ENCODE measurements around the gene HNRNPA3. TPM values are rescaled to one million over a fixed set of nuclear protein-coding genes. Genes with fewer than 3 reads are reported as not detected.

Gene HNRNPA3
- total RNA-seq, 1 experiment from 2014 or later, result 328 TPM

DNA sequence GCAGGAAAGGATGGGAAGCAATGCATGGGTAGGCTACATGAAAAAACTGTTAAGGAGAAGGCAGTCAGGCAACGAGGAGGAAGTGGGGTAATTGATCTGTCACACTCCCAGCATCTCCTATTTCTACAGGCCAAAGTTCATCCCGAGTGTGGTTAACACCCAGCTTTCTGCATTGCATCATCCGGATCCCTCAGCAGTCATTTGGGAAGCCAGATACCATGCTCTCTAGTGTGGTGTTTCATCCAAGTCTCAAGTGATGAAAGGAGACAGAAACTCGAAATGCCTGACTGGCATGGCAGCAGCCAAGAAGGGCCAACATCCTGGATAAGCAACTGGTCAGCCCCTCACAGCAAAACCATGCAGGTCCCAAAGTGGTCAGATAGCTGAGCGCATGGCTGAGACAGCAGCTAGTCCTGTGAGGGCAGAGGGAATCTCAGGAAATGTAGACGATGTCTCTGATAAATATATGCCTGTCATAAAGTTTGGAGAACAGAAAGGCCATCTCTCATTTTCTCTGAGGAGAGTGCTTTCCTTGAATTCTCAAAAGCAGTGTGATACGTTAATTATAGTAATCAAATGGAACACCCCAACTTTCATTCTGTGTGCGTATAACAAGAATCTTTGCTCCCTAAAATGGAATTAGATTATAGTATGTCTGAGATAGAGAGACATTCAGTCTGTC, 24.8 kb upstream of the HNRNPA3 start (continued):
- TF ChIP-seq YY1 (IDR thresholded peaks at IDR 0.05; ENCODE audit: extremely low read depth, insufficient replicate concordance, low read depth, low read length) (no peak), SP1 (IDR thresholded peaks at IDR 0.05; ENCODE audit: low read depth) (peak; percentile 55), ZNF274 (IDR thresholded peaks at IDR 0.05; ENCODE audit: low read depth, low read length) (no peak), ZFX (IDR thresholded peaks at IDR 0.05) (no peak), EZH2 (IDR thresholded peaks at IDR 0.05) (no peak), ELF1 (IDR thresholded peaks at IDR 0.05; ENCODE audit: borderline replicate concordance, low read depth) (no peak)
- TF ChIP-seq, protein P1, sequence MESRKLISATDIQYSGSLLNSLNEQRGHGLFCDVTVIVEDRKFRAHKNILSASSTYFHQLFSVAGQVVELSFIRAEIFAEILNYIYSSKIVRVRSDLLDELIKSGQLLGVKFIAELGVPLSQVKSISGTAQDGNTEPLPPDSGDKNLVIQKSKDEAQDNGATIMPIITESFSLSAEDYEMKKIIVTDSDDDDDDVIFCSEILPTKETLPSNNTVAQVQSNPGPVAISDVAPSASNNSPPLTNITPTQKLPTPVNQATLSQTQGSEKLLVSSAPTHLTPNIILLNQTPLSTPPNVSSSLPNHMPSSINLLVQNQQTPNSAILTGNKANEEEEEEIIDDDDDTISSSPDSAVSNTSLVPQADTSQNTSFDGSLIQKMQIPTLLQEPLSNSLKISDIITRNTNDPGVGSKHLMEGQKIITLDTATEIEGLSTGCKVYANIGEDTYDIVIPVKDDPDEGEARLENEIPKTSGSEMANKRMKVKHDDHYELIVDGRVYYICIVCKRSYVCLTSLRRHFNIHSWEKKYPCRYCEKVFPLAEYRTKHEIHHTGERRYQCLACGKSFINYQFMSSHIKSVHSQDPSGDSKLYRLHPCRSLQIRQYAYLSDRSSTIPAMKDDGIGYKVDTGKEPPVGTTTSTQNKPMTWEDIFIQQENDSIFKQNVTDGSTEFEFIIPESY (IDR thresholded peaks at IDR 0.05; ENCODE audit: extremely low read depth, insufficient replicate concordance, low read length), result no peak

DNA sequence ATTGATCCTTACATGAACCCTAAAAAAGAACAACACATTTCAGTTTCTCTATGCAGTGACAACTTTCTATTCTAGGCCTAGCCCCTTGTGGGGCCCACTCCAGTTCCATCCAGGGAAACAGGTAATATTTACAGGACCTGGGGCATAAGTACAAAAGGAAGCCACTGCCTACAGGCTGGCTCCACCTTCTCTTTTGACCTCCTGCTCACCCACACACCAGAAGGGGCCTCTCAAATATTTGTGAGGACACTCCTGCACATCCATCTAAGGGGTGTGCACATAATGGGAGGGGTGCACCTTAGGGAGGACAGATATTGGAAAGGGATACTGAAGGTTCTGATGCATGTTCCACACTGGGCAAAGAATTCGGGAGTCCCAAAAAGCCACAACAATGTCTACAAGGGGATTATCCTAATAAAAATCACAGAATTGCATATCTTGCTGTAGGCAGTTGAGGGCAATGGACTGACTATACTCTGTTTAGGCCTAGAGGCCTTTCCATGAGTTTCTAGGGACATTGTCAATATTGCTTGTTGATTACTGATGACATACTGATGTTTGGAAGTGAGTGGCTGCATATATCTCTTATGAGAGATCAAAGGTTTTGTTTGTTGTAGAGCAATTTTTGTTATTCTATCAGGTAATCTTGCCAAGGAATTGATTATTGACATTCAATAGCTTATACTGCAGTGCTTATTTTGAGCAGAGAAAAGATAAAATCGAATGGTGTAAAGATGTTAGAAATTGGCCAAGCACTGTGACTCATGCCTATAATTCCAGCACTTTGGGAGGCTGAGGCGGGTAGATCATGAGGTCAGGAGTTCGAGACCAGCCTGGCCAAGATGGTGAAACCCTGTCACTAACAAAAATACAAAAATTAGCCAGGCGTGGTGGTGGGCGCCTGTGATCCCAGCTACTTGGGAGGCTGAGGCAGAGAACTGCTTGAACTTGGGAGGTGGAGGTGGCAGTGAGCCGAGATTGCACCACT, 23.8 kb upstream of the HNRNPA3 start:
- no peak for DNase-seq (ENCODE audit: low read depth, low spot score)
- Histone ChIP-seq H2AFZ (ENCODE audit: low read depth, low read length, poor library complexity, severe bottlenecking) (no peak overlapping the region), H3K27me3 (ENCODE audit: insufficient read depth, low read length) (no peaks in the 10 kb centered on the region), H3K9me2 (ENCODE audit: insufficient read depth) (no peaks in the 10 kb centered on the region), H3K4me2 (ENCODE audit: low read length) (peak overlapping the region; percentile 61; the same call in 1 of the 2 replicates), H3K79me2 (ENCODE audit: insufficient read depth, low read length) (no peaks in the 10 kb centered on the region), H3K4me1 (ENCODE audit: control insufficient read depth in 1 of 2, insufficient read depth in 2 of 2, low read length in 2 of 2) (peaks cover 17 to 20% of the 10 kb centered on the region in 2 experiments; a peak in 3 of 4 replicates), H3K27ac (ENCODE audit: low read depth, low read length) (no peak overlapping the region), H3K9ac (ENCODE audit: low read length) (no peak overlapping the region), H3K9me3 (ENCODE audit: control insufficient read depth in 1 of 2, insufficient read depth in 1 of 2, low read depth in 1 of 2, low read length in 2 of 2) (no peaks in the 10 kb centered on the region), H4K20me1 (ENCODE audit: insufficient read depth) (no peaks in the 10 kb centered on the region), H3K4me3 (replicated peaks in 1 of 2; ENCODE audit: low read depth in 1 of 2, low read length in 2 of 2) (no peak overlapping the region), H3K36me3 (ENCODE audit: control insufficient read depth in 1 of 2, insufficient read depth in 2 of 2, low read length in 2 of 2) (no peaks in the 10 kb centered on the region)
- BruUV-seq (replicated peaks), result no TSS peak
- TF ChIP-seq ZFX (IDR thresholded peaks at IDR 0.05) (peak; percentile 31; the same call in 1 of the 2 replicates), POLR2AphosphoS5 (IDR thresholded peaks at IDR 0.05; ENCODE audit: low read depth, low read length) (no peak)
- CTCF ChIA-PET, result no interaction called here
- intact Hi-C loops (cut with micrococcal nuclease), result no loop called here
- RAD21 ChIA-PET (ENCODE audit: low non-redundant PET in 1 of 2, low total read pairs in 2 of 2, uncharacterized antibody in 2 of 2, unreplicated experiment in 2 of 2), result no interaction called here
- peak; percentile 35 for ATAC-seq
- POLR2A ChIA-PET, result interaction anchor here (1.0 kb wide), 1 partner anchor 17 kb away, joined by 3 read pairs; no protein-coding TSS in a partner anchor
